ENCODE measurements around the gene CD55. TPM values are rescaled to one million over a fixed set of nuclear protein-coding genes. Genes with fewer than 3 reads are reported as not detected.

CD55 gene
- total RNA-seq, 1 experiment from 2014 or later, result 47.9 TPM

DNA sequence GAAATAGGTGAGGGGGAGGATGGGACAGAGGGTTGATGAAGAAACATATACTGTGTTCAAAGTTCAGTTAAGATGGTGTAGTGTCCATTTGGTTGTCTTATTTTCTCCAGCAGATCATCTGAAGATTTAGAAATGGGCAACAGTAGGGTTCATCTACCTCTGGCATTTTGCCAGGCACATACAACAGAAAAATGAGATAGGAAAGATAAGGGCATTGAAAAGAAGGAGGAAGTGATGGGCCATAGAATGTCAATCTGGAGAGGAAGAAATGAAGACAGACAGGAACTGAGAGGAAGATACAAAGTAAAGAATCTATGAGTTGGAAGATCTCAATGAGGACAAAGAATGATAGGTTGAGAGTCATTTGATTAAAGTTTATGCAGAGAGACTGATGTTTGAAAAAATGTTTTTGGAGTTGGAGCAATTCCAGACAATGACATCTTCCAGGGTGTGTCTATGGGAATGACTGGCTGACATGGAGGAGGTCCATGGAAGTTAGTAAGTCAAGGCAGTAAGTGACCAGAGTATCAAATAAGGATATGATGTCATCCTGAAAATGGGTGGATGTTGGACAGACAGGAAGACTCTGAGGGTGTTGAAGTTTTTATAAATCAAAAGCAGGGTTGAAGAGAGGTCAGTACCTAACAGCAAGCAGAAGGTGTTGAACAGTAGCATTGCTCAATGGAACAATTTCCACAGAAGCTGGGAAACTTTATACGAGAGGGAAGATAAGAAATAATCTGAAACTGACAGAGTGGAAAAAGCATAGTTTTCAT is 18.7 kb upstream of the CD55 start:
- no peak for DNase-seq (ENCODE audit: low read depth, low spot score)
- in situ Hi-C loops (cut with HindIII; ENCODE audit: low pct_unique_long_range_greater_than_20kb, low sequenced_read_pairs), result no loop called here

DNA sequence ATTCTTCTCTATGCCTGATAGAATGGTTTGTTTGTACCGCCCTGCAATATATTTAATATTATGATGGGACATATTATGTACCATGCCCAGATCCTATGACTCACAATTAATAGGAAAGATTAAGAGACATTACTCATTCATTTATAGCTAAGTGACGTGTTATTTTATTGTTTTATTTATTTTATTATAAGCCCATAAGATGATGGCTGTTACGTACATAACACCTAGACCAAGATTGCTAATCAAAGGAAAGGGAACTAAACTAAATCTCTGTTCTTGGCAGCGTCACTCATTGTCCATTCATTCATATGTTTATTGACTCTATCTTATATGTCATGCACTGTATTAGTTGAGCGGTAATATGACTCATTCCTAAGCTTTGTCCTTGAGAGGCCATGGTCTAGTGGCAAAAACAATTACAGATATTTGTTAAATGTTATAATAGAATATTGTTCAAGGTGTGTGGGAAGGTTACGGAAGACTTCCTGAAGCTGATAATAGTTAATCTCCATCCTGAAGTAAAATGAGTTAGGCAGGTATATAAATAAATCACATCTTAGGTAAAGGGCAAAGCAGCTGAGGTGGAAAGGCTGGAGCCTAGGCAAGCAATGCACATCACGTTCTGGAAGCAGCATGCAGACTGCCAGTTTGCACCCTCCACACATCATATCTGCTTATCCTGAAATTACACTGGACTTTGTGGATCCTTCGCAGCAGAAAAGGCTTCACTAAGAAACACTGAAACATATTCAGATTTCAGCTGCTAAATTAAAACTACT is 16.6 kb upstream of the CD55 start:
- in situ Hi-C loops (cut with HindIII; ENCODE audit: low pct_unique_long_range_greater_than_20kb, low sequenced_read_pairs), result no loop called here
- DNase-seq (ENCODE audit: low read depth, low spot score), result no peak

DNA sequence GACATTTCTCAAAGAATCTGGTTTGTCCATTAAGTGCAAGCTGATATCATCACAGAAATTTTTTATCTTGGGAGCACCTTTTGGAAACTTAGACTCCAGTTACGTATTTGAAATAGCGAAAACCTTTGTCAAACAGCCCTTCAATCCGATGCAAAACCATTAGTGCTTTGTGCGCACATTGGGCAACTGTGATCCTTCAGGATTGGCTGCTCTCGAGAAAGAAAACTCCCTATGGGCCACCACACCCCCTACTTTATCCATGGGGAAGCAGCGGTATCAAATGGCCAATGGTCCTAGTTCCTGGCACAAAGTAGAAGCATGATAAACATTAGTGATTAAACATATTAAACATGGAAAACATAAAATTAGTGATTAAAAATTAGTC is 16.0 kb upstream of the CD55 start:
- in situ Hi-C loops (cut with HindIII; ENCODE audit: low pct_unique_long_range_greater_than_20kb, low sequenced_read_pairs), result no loop called here
- no peak for DNase-seq (ENCODE audit: low read depth, low spot score)

DNA sequence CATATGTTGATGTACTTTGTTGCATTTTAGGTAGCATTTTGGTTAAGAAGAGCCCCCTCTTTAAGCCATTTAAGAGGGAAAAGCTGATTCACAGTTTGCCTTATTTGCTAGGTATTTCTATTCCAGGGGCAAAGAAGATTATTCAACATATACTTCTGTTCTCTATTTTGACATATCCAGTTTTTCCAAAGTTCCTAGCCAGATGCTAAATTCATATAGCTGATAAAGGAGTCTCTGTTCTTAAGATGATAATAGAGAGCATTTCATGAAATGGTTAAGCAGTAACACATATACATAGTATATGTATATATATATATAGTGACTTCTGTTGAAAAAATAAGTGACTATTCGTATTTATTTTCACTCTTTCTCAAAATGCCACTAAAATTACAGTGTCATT is 15.5 kb upstream of the CD55 start:
- in situ Hi-C loops (cut with HindIII; ENCODE audit: low pct_unique_long_range_greater_than_20kb, low sequenced_read_pairs), result no loop called here

DNA sequence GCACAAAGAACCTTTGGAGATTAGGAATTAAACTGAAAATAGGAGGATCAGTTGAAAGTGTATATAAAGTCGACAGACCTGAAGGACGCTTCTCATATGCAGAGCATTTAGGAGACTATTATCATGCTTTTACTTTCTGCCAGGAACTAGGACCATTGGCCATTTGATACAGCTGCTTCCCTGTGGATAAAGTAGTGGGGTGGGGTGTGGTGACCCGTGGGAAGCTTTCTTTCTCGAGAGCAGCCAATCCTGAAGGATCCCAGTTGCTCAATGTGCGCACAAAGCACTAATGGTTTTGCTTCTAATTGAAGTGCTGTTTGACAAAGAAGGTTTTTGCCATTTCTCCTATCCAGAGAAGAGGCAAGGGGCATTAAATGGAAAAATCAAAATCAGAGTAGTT is 14.9 kb upstream of the CD55 start:
- in situ Hi-C loops (cut with HindIII; ENCODE audit: low pct_unique_long_range_greater_than_20kb, low sequenced_read_pairs), result no loop called here
- no peak for DNase-seq (ENCODE audit: low read depth, low spot score)

More for the DNA sequence above, 15.5 kb upstream of the CD55 start:
- DNase-seq (ENCODE audit: low read depth, low spot score), result no peak

DNA sequence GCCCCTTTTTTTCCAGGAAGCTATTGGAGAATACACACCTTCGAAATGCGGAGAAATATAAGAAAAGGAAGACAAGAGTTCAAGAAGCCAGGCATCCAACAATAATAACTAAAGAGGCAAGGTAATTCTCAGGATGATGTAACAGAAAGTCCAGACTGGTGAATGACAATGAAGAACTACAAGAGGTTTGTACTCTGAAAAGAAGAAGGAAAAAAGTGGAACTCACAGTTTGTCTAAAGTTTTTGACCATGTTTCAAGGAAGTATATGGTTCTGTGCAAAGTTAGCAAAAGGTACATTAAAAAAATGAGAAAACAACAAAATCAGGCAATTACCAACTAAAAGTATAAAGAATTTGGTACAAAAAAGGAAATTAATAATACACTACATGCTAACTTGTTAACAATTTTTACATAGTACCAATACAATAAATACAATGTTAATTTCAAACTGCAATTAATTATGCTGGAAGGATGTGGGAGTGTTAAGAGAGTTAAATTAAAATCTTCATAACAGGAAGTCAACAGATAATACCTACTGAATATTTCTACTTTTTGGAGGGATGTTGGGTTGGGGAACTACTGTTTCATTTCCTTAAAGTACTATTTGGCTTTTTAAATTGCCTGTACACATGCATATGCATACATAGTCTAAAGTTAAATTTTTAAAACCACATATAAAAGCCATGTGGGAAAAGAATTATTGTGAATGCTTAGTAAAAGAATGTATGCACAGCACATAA is 12.9 kb upstream of the CD55 start:
- in situ Hi-C loops (cut with HindIII; ENCODE audit: low pct_unique_long_range_greater_than_20kb, low sequenced_read_pairs), result no loop called here
- DNase-seq (ENCODE audit: low read depth, low spot score), result no peak

DNA sequence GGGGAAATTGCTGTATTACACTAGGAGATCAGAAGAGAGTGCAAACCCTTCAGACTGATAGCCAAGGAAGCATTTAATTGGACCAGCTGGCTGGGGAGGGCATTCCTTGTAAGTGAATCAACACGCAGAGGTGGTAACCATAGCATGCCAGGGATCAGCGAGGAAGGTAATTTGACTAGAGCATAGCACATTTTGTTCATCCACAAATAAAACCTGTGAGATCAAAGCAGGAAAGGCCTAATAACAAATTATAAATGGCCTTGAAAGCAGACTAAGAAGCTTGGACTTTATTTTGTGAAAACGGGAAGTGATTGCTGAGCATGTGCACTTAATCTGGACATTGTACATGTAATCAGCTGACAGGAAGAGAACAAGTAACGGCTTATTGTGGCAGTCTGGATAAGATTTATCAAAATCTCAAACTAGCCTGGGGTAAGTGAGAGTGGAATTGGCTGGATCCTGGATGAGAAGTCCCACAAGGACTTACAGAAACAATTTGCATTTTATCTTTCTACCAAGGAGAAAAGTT is 11.7 kb upstream of the CD55 start:
- peak; percentile 48 for DNase-seq (ENCODE audit: low read depth, low spot score)
- in situ Hi-C loops (cut with HindIII; ENCODE audit: low pct_unique_long_range_greater_than_20kb, low sequenced_read_pairs), result no loop called here

DNA sequence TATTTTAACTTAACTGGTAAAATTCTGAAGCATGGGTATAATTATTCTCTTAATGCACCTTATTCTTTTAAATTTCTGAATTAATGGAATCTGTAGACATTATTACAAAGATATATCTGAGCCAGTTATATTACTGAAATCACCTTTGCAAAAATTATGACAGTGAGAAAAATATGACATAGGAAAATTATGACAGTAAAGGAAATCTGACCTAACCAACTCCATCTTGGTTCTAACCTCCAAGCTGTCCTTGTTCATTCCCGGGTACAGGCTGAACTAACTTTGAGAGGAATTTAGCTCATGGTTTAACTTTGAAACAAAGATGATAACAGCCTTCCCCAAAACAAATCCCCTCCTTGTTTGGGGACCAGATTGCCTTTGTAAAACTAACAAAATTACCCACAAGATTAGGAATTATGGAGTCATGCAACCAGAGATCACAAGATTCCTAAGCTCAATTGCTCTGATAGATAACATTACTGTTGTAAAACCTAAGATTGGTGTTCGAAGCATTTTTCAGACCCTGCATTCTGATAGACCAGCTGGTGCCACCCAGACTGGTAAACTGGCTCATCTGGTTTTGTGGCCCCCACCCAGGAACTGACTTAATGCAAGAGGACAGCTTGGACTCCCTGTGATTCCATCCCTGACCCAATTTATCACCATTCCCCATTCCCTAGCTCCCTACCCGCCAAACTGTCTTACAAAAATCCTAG is 9.4 kb upstream of the CD55 start:
- DNase-seq (ENCODE audit: low read depth, low spot score), result no peak
- in situ Hi-C loops (cut with HindIII; ENCODE audit: low pct_unique_long_range_greater_than_20kb, low sequenced_read_pairs), result no loop called here

DNA sequence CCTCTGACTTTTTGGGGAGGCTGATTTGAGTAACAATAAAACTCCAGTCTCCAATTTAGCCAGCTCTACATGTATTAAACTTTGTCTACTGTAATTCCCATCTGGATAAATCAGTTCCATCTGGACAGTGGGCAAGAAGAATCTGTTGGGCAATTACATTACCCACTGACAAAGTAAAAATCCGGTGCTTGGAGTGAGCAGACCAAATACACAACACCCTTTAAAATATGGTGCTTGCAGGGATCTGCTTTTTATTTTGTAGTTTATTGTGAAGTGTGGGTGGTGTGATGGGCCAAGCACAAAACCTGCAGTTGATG is 8.9 kb upstream of the CD55 start:
- in situ Hi-C loops (cut with HindIII; ENCODE audit: low pct_unique_long_range_greater_than_20kb, low sequenced_read_pairs), result no loop called here
- no peak for DNase-seq (ENCODE audit: low read depth, low spot score)

DNA sequence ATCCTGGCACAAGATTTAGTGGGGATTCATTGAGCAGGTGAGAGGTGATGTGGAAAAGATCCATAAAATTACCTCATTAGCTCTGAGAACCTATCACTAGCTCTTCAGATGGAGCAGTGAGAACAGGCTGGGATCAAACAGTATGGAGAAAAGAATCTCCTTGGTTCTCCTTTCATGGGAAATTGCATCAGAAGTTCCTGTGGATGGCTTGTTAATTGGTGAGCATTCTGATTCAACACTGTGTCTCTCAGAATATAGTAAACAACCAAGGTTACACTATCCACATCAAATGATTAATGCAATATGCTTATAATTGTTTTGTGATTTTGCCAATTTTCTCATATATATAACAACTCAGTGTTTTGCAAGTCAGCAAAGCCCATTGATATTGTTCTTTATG is 8.3 kb upstream of the CD55 start:
- DNase-seq (ENCODE audit: low read depth, low spot score), result no peak
- in situ Hi-C loops (cut with HindIII; ENCODE audit: low pct_unique_long_range_greater_than_20kb, low sequenced_read_pairs), result no loop called here

DNA sequence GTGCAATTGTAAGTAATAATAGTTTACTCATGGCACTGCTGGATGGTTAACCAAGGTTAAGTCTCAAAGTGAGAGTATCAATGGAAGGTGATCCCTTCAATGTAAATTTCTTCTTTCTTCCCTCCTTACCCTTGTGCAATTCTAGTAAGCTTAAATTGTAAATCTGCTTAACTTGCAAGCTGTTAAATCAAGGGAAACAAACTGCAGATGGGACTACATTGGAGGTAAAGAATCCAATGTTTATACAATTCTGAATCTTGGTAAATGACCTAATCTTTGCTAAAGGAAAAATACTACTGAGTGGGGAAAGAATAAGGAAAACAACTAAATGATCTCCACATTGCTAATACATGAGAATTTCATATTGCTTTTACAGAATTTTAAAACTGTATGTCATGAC is 6.7 kb upstream of the CD55 start:
- in situ Hi-C loops (cut with HindIII; ENCODE audit: low pct_unique_long_range_greater_than_20kb, low sequenced_read_pairs), result no loop called here
- no peak for DNase-seq (ENCODE audit: low read depth, low spot score)

DNA sequence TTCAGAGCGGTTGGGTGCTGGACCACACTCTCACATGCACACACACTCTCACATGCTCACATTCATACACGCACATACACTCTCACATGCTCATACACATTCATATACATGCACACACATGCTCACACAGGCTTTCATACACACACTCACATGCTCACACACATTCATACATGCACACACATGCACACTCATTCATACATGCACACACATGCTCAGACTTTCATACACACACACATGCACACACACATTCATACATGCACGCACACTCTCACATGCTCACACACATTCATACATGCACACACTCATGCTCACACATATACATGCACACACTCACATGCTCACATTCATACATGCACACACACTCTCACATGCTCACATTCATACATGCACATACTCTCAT is 6.0 kb upstream of the CD55 start:
- in situ Hi-C loops (cut with HindIII; ENCODE audit: low pct_unique_long_range_greater_than_20kb, low sequenced_read_pairs), result no loop called here
- DNase-seq (ENCODE audit: low read depth, low spot score), result no peak

DNA sequence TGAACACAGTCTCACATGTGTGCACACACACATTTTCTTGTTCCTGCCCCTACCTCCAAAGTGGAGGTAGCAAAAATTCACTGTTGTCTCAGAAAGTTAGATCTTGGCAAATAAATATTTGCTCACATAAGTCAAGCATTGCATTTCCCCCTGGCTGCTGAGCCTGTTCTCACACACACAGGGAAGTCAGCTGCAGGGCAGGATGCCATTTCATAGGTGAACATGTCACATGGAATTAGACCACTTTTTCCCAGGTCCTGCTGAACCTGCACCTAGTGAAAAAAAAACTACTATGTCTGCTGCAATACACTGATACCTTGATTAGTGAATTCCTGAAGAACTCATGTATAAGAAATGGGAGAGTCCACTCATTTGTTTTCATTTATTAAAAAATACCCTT is 5.3 kb upstream of the CD55 start:
- in situ Hi-C loops (cut with HindIII; ENCODE audit: low pct_unique_long_range_greater_than_20kb, low sequenced_read_pairs), result no loop called here
- DNase-seq (ENCODE audit: low read depth, low spot score), result no peak

DNA sequence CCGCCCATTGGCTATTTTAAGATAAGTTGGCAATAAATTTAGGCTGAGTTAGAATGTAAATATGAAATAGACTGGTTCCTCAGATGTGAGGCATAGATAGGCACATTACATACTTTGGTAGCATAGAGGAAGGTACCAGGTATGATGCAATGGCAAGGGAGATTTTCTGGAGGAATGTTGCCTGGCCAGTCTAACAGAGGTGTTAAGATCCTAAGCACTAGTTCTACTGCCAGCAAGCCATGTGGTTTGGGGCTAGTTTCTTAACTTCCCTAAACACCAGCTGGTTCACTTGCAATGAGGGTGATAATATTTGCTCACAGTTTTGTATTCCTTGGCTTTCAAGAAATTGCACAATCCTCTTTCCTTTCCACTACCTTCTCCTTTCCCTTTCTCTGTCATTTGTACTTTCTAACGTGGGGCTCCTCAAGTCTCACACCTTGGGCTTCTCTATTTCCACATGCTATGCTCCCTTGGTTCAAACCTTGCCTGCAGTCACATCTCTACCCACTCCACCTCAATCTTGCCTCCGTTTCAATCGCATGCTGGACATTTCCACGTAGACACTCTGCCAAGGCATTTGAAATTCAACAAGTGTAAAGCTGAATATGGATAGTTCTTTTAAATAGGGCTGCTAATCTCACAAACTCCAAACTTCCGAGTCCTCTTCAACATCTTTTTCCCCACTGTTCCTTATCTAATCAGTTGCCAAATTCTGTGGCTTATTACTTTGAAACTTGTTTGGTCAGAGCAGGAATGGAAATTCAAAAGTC is 4.7 kb upstream of the CD55 start:
- DNase-seq (ENCODE audit: low read depth, low spot score), result no peak
- in situ Hi-C loops (cut with HindIII; ENCODE audit: low pct_unique_long_range_greater_than_20kb, low sequenced_read_pairs), result no loop called here

DNA sequence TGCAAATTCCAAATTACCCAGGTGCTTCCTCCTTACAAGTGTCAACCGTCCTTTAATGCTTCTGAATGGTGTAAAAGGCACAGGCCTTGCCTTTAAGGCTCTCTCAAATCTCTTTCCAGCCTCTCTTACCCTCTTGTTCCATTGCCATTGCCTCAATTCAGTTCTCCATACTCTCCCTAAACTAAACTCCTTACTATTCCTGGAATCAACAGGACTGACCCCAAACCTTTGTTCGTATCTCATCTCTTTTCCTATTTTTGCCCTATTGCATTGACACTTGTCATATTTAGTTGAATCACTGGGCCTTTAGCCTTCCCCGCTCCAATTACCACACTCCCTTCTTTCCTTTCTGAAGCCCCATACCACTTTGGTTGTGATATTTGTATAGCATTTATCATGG is 3.9 kb upstream of the CD55 start:
- in situ Hi-C loops (cut with HindIII; ENCODE audit: low pct_unique_long_range_greater_than_20kb, low sequenced_read_pairs), result no loop called here
- DNase-seq (ENCODE audit: low read depth, low spot score), result no peak

DNA sequence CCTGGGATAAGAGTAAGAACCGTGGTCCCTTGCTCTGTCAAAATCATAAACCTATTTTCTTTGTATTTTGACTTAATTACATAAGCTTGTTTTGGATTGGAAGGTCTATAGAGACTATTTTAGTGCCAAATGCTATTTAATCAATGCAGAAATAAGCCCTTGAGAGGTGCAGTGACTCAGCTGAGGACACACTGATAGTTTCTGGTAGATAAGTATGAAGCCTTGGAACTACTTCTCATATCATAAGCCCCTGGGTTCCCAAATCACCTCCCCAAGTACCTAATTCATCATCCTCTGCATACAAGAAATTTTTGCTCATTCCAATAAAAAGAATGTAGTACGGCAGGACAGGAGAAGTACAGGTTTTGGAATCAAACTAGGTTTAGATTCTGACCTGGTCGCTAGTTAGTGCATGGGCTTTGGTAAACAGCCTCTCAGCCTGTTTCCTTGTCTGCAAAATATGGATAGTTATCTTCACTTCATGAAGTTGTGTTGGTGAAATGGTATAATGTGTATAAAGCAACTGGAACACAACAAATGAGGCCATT is 3.3 kb upstream of the CD55 start:
- in situ Hi-C loops (cut with HindIII; ENCODE audit: low pct_unique_long_range_greater_than_20kb, low sequenced_read_pairs), result no loop called here
- DNase-seq (ENCODE audit: low read depth, low spot score), result no peak

DNA sequence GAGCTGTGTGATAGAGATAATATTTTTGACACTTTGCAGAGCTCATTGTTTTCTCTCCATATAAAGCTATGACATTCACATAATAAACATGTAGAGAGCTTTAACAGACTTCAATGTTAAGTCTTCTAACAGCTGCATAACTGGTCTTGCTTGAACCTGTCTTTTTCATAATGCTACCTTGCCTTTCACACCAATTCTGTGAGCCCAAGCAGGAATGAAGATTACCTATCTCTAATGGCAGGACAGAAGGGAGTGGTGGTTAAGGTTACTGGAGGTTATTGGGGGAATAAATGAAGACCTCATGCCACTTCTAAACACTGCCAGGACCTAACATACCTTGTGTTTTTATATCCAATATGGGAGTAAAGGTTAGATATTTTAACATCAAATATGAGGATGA is 2.3 kb upstream of the CD55 start:
- DNase-seq (ENCODE audit: low read depth, low spot score), result no peak
- in situ Hi-C loops (cut with HindIII; ENCODE audit: low pct_unique_long_range_greater_than_20kb, low sequenced_read_pairs), result no loop called here
